Coronary artery (tissue), 2 donors: ENCODE data around the gene IER3.
"Not testable (repeated sequence)": the region's sequence is repeated elsewhere in the genome, so short reads cannot be mapped to it uniquely, and the experiment has no call there.

Experiments
- DNase-seq: peaks from one replicate; pipeline ENCODE4 v3.0.0-alpha.2; 2017; ENCODE audit warnings: low spot score
- H3K27ac ChIP-seq, 2 donors: fragments of 200-600 bp; sonication (generic); one replicate each; pipeline ENCODE4 v1.5.1; 2016 to 2019
- H3K4me3 ChIP-seq: fragments of 200-600 bp; sonication (generic); 2 replicates; pipeline ENCODE4 v1.5.1; 2016; ENCODE audit warnings: mild to moderate bottlenecking, moderate library complexity
- CTCF ChIP-seq: fragments of 200-600 bp; sonication (generic); IDR thresholded peaks from one replicate; pipeline ENCODE4 v1.5.1; 2019; ENCODE audit warnings: antibody characterized with exemption

The IER3 gene

GRCh38 chr6:30763618-30764489, 19.5 kb upstream of the IER3 start:
- H3K27ac ChIP-seq = no peak overlapping the region
- H3K4me3 ChIP-seq = no peak overlapping the region
- TF ChIP-seq CTCF = no peak
- DNase-seq = no peak

- no peak overlapping the region for H3K4me3 ChIP-seq
- H3K27ac ChIP-seq = no peak overlapping the region
- no peak for DNase-seq
- no peak for TF ChIP-seq CTCF
These were observed 18.8 kb upstream of the IER3 start for GRCh38 chr6:30763155-30763617.

GRCh38 chr6:30761791-30762429, 17.6 kb upstream of the IER3 start:
- no peak for TF ChIP-seq CTCF
- Histone ChIP-seq H3K27ac (no peak overlapping the region), H3K4me3 (no peak overlapping the region)
- DNase-seq = no peak

- peak overlapping the region in 1 of 2 donors; percentile 68 for H3K27ac ChIP-seq
These were observed 16.2 kb upstream of the IER3 start for GRCh38 chr6:30760549-30760948.

GRCh38 chr6:30759575-30760239, 15.4 kb upstream of the IER3 start:
- no peak for DNase-seq
- no peak for TF ChIP-seq CTCF
- Histone ChIP-seq H3K27ac (peak overlapping the region; percentile 6 to 68), H3K4me3 (no peak overlapping the region)

More at GRCh38 chr6:30760549-30760948, 16.2 kb upstream of the IER3 start:
- no peak overlapping the region for H3K4me3 ChIP-seq
- no peak for DNase-seq
- TF ChIP-seq CTCF = no peak

GRCh38 chr6:30757261-30757904, 13.0 kb upstream of the IER3 start:
- Histone ChIP-seq H3K4me3 (no peak overlapping the region), H3K27ac (peak overlapping the region in 1 of 2 donors; percentile 19)
- no peak for DNase-seq
- no peak for TF ChIP-seq CTCF

GRCh38 chr6:30756405-30757003, 12.2 kb upstream of the IER3 start:
- DNase-seq, H3K4me3 ChIP-seq: not testable (repeated sequence)
- peak overlapping the region in 1 of 2 donors; percentile 55 for H3K27ac ChIP-seq
